Measurements from ENCODE around the gene PTPRT. TPM values are rescaled to one million over a fixed set of nuclear protein-coding genes. Genes with fewer than 3 reads are reported as not detected.
"Not testable (repeated sequence)": the region's sequence is repeated elsewhere in the genome, so short reads cannot be mapped to it uniquely, and the experiment has no call there.

PTPRT gene
- total RNA-seq, 1 experiment from 2014 or later = 0.20 TPM

- Mint-ChIP-seq H3K27me3 (ENCODE audit: insufficient read depth, unreplicated experiment) (peaks cover 3% of the 10 kb centered on the region), H3K36me3 (ENCODE audit: insufficient read depth, unreplicated experiment) (no peaks in the 10 kb centered on the region), H3K9me3 (ENCODE audit: unreplicated experiment) (peaks cover 15% of the 10 kb centered on the region), H3K27ac (ENCODE audit: unreplicated experiment) (no peak overlapping the region), H3K4me1 (ENCODE audit: low read depth, unreplicated experiment) (no peaks in the 10 kb centered on the region), H3K4me3 (ENCODE audit: unreplicated experiment) (no peak overlapping the region)
- Histone ChIP-seq H3K9me3 (no peaks in the 10 kb centered on the region), H3K27me3 (replicated peaks; ENCODE audit: control insufficient read depth, insufficient read depth, low read length) (no peaks in the 10 kb centered on the region), H3K4me1 (no peaks in the 10 kb centered on the region), H3K4me3 (ENCODE audit: low read depth, low read length) (no peak overlapping the region), H3K36me3 (ENCODE audit: control insufficient read depth, insufficient read depth, low read length) (no peaks in the 10 kb centered on the region)
- no peak for DNase-seq
- ChIA-PET CTCF (no interaction called here), POLR2A (no interaction called here)
- intact Hi-C loops (cut with micrococcal nuclease; ENCODE audit: unreplicated experiment) = no loop called here
- TF ChIP-seq CTCF (IDR thresholded peaks at IDR 0.05; ENCODE audit: insufficient read depth in 1 of 2, low read depth in 1 of 2, low read length in 1 of 2, severe bottlenecking in 1 of 2, unreplicated experiment in 1 of 2) = no peak
- no TSS peak for BruUV-seq (replicated peaks)
These were observed 287.8 kb downstream of the PTPRT start for GRCh38 chr20:42901689-42902440.

- H3K4me1 Mint-ChIP-seq (ENCODE audit: low read depth, unreplicated experiment); H3K27me3 Mint-ChIP-seq (ENCODE audit: insufficient read depth, unreplicated experiment); H3K9me3 ChIP-seq; H3K27me3 ChIP-seq (replicated peaks; ENCODE audit: control insufficient read depth, insufficient read depth, low read length); BruUV-seq (replicated peaks); H3K27ac Mint-ChIP-seq (ENCODE audit: unreplicated experiment); H3K36me3 ChIP-seq (ENCODE audit: control insufficient read depth, insufficient read depth, low read length); H3K4me3 Mint-ChIP-seq (ENCODE audit: unreplicated experiment); intact Hi-C loops (cut with micrococcal nuclease; ENCODE audit: unreplicated experiment); H3K4me3 ChIP-seq (ENCODE audit: low read depth, low read length); H3K36me3 Mint-ChIP-seq (ENCODE audit: insufficient read depth, unreplicated experiment); POLR2A ChIA-PET; DNase-seq; H3K4me1 ChIP-seq: not testable (repeated sequence)
- H3K9me3 Mint-ChIP-seq (ENCODE audit: unreplicated experiment) = peaks cover 15% of the 10 kb centered on the region
- CTCF ChIA-PET = interaction anchor here (0.6 kb wide), 1 partner anchor 509 kb away, joined by 3 read pairs; no protein-coding TSS in a partner anchor
These were observed 288.9 kb downstream of the PTPRT start for GRCh38 chr20:42900764-42901163.

DNA sequence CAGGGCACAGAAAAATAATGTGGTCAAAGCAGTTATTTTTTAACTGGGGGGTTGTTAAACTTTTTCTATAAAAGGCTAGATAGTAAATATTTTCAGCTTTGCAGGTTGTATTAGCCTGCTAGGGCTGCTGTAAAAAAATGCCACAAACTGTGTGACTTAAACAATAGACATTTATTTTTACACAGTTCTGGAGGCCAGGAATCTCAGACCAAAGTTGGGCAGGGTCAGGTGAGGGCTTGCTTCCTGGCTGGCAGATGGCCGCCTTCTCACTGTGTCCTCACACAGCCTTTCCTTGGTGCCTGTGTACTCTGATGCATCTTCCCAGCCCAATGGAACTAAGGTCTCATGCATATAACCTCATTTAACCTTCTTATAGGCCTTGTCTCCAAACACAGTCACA is 294.7 kb downstream of the PTPRT start:
- POLR2A ChIA-PET = no interaction called here
- H3K27me3 Mint-ChIP-seq (ENCODE audit: insufficient read depth, unreplicated experiment) = no peaks in the 10 kb centered on the region
- no peaks in the 10 kb centered on the region for H3K27me3 ChIP-seq (replicated peaks; ENCODE audit: control insufficient read depth, insufficient read depth, low read length)
- BruUV-seq (replicated peaks) = no TSS peak
- DNase-seq = no peak
- H3K4me3 Mint-ChIP-seq (ENCODE audit: unreplicated experiment) = no peak overlapping the region
- intact Hi-C loops (cut with micrococcal nuclease; ENCODE audit: unreplicated experiment) = no loop called here
- H3K4me3 ChIP-seq (ENCODE audit: low read depth, low read length) = no peak overlapping the region
- H3K9me3 Mint-ChIP-seq (ENCODE audit: unreplicated experiment) = peaks cover 10% of the 10 kb centered on the region
- H3K4me1 ChIP-seq = no peaks in the 10 kb centered on the region
- TF ChIP-seq CTCF (IDR thresholded peaks at IDR 0.05; ENCODE audit: insufficient read depth in 1 of 2, low read depth in 1 of 2, low read length in 1 of 2, severe bottlenecking in 1 of 2, unreplicated experiment in 1 of 2) = no peak
- no peaks in the 10 kb centered on the region for H3K4me1 Mint-ChIP-seq (ENCODE audit: low read depth, unreplicated experiment)
- CTCF ChIA-PET = no interaction called here
- H3K9me3 ChIP-seq = no peaks in the 10 kb centered on the region
- no peak overlapping the region for H3K27ac Mint-ChIP-seq (ENCODE audit: unreplicated experiment)
- H3K36me3 Mint-ChIP-seq (ENCODE audit: insufficient read depth, unreplicated experiment) = no peaks in the 10 kb centered on the region
- no peaks in the 10 kb centered on the region for H3K36me3 ChIP-seq (ENCODE audit: control insufficient read depth, insufficient read depth, low read length)
